ENCODE results near the gene DHRSX. TPM values are rescaled to one million over a fixed set of nuclear protein-coding genes. Genes with fewer than 3 reads are reported as not detected.
"Not testable (repeated sequence)": the region's sequence is repeated elsewhere in the genome, so short reads cannot be mapped to it uniquely, and the experiment has no call there.

Gene DHRSX
- total and polyA plus RNA-seq, 9 of the 15 experiments (the other 6 are each of a cell fraction or from before 2014, with no cell fraction given) = 0.59 to 11.0 (median 6.2) TPM

DNA sequence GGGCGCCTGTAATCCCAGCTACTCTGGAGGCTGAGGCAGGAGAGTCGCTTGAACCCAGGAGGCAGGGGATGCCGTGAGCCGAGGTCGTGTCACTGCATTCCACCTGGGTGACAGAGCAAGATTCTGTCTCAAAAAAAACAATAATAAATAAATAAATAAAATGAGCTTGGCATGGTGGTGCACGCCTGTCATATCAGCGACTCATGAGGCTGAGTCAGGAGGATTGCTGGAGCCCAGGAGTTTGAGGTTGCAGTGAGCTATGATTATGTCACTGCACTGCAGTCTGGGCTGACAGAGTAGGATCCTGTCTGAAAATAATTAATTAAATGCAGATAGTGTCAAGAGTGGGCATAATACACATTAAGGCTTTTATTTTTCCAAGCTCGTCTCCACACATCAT is 77.5 kb downstream of the DHRSX start (continued):
- TF ChIP-seq ETV6 (IDR thresholded peaks at IDR 0.05; ENCODE audit: borderline replicate concordance in 1 of 2, low read depth in 2 of 2, low read length in 1 of 2) = no peak
- no peak for TF ChIP-seq ETV6 (CRISPR knock-in tag; IDR thresholded peaks at IDR 0.05; ENCODE audit: borderline replicate concordance)
- TF ChIP-seq SRSF1 (IDR thresholded peaks at IDR 0.05; ENCODE audit: low read depth, low read length) = no peak

DNA sequence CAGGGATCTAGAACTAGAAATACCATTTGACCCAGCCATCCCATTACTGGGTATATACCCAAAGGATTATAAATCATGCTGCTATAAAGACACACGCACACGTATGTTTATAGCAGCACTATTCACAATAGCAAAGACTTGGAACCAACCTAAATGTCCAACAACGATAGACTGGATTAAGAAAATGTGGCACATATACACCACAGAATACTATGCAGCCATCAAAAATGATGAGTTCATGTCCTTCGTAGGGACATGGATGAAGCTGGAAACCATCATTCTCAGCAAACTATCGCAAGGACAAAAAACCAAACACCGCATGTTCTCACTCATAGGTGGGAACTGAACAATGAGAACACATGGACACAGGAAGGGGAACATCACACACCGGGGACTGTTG is 81.4 kb downstream of the DHRSX start:
- no CpG with 5 or more reads among the region's 7 CpGs for WGBS (ENCODE audit: insufficient coverage, low coverage, missing lambda C conversion rate)
- H3K36me3 ChIP-seq (ENCODE audit: control insufficient read depth, insufficient read depth, low read length); H3K9ac ChIP-seq (ENCODE audit: insufficient read depth in 1 of 2, low read depth in 2 of 2, low read length in 2 of 2); H3K9me3 ChIP-seq (replicated peaks; ENCODE audit: control insufficient read depth, insufficient read depth, low read depth, low read length); H3K27me3 ChIP-seq (ENCODE audit: control insufficient read depth in 2 of 2, insufficient read depth in 2 of 2, low read length in 2 of 2); FAIRE-seq; H3K27ac ChIP-seq (ENCODE audit: extremely low read depth, low read depth, low read length); H2AFZ ChIP-seq (ENCODE audit: low read depth, low read length); CTCF ChIA-PET (ENCODE audit: low intra/inter-chr PET ratio); DNase-seq (ENCODE audit: extremely low read depth in 1 of 4, low spot score in 3 of 4); H3K4me2 ChIP-seq (ENCODE audit: insufficient read depth, low read length); H3K4me1 ChIP-seq (replicated peaks in 1 of 2; ENCODE audit: control insufficient read depth in 2 of 2, insufficient read depth in 2 of 2, low read length in 2 of 2); BruUV-seq (replicated peaks); intact Hi-C loops (cut with micrococcal nuclease); H3K4me3 ChIP-seq; H3K79me2 ChIP-seq (ENCODE audit: control insufficient read depth, insufficient read depth, low read length); POLR2A ChIA-PET; H3K9me1 ChIP-seq (ENCODE audit: control insufficient read depth, insufficient read depth, low read length); H4K20me1 ChIP-seq (replicated peaks; ENCODE audit: control insufficient read depth, insufficient read depth, low read length); in situ Hi-C loops (cut with MboI); ATAC-seq: not testable (repeated sequence)

DNA sequence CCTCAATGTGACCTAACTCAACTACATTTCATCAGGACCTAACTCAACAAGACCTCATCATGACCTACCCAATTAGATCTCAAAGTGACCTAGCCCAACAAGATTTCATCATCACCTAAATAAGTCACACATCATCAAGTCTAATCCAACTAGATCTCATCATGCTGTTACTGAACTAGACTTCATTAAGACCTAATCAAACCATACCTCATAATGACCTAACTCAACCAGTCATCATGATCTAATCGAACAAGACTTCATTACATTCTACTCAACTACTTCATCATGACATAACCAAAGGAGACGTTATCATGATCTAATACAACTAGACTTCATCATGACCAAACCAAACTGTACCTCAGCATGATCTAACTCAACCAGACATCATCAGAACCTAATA is 82.8 kb downstream of the DHRSX start:
- WGBS (ENCODE audit: insufficient coverage, low coverage, missing lambda C conversion rate) = 7% methylated on average over 2 of the region's 2 CpGs
- in situ Hi-C loops (cut with MboI) = no loop called here
- Histone ChIP-seq H3K4me3 (no peak overlapping the region), H3K4me2 (ENCODE audit: insufficient read depth, low read length) (no peak overlapping the region), H3K36me3 (ENCODE audit: control insufficient read depth, insufficient read depth, low read length) (no peaks in the 10 kb centered on the region), H3K9me1 (ENCODE audit: control insufficient read depth, insufficient read depth, low read length) (no peaks in the 10 kb centered on the region), H3K27ac (ENCODE audit: extremely low read depth, low read depth, low read length) (no peak overlapping the region), H3K4me1 (replicated peaks in 1 of 2; ENCODE audit: control insufficient read depth in 2 of 2, insufficient read depth in 2 of 2, low read length in 2 of 2) (no peaks in the 10 kb centered on the region), H3K9me3 (replicated peaks; ENCODE audit: control insufficient read depth, insufficient read depth, low read depth, low read length) (no peaks in the 10 kb centered on the region), H2AFZ (ENCODE audit: low read depth, low read length) (no peak overlapping the region), H3K79me2 (ENCODE audit: control insufficient read depth, insufficient read depth, low read length) (no peaks in the 10 kb centered on the region), H4K20me1 (replicated peaks; ENCODE audit: control insufficient read depth, insufficient read depth, low read length) (no peaks in the 10 kb centered on the region), H3K27me3 (ENCODE audit: control insufficient read depth in 2 of 2, insufficient read depth in 2 of 2, low read length in 2 of 2) (no peaks in the 10 kb centered on the region), H3K9ac (ENCODE audit: insufficient read depth in 1 of 2, low read depth in 2 of 2, low read length in 2 of 2) (no peak overlapping the region)
- DNase-seq (ENCODE audit: extremely low read depth in 1 of 4, low spot score in 3 of 4) (no peak), FAIRE-seq (no peak), ATAC-seq (no peak)
- BruUV-seq (replicated peaks) = no TSS peak
- no peak for TF ChIP-seq ZNF124 (CRISPR knock-in tag; IDR thresholded peaks at IDR 0.05)
- TF ChIP-seq, protein P1, sequence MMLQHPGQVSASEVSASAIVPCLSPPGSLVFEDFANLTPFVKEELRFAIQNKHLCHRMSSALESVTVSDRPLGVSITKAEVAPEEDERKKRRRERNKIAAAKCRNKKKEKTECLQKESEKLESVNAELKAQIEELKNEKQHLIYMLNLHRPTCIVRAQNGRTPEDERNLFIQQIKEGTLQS (IDR thresholded peaks at IDR 0.05) = peak; percentile 8; the same call in 1 of the 2 replicates
- TF ChIP-seq, protein P1 (CRISPR knock-in tag; conservative IDR thresholded peaks at IDR 0.05) = no peak
- TF ChIP-seq ZNF274 (IDR thresholded peaks at IDR 0.05; ENCODE audit: borderline replicate concordance, low read depth, low read length) = no peak
- no peak for TF ChIP-seq SIRT6 (IDR thresholded peaks at IDR 0.05; ENCODE audit: low read depth, low read length)
- CTCF ChIA-PET (ENCODE audit: low intra/inter-chr PET ratio) = no interaction called here
- intact Hi-C loops (cut with micrococcal nuclease) = no loop called here
- POLR2A ChIA-PET = no interaction called here
